ENCODE data around the gene CALHM2.

The CALHM2 gene

DNA sequence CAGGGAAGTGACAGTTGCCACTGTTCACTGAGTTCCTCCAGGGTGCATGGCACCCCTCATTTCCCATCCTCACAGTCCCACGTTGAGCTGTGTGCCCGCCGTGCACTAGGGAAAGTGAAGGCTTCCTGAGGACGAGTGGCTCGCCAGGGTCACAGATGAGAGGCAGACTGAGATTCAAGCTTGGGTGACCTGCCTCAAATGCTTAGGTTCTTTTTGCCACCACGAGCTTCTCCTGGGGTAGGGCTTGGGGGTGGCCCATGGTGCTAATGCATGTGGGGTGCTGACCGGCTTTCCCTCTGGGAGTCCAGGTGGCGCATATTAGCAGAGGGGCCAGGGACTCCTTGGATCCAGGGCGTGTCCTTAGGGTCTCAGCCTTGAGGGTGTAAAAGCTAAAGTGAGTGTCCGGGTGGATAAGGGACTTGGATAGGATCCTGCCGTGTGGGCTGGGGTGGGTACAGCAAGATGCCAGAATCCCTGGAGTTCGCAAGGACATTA lies 1.9 kb downstream of the CALHM2 start:
- TF ChIP-seq, protein P1, sequence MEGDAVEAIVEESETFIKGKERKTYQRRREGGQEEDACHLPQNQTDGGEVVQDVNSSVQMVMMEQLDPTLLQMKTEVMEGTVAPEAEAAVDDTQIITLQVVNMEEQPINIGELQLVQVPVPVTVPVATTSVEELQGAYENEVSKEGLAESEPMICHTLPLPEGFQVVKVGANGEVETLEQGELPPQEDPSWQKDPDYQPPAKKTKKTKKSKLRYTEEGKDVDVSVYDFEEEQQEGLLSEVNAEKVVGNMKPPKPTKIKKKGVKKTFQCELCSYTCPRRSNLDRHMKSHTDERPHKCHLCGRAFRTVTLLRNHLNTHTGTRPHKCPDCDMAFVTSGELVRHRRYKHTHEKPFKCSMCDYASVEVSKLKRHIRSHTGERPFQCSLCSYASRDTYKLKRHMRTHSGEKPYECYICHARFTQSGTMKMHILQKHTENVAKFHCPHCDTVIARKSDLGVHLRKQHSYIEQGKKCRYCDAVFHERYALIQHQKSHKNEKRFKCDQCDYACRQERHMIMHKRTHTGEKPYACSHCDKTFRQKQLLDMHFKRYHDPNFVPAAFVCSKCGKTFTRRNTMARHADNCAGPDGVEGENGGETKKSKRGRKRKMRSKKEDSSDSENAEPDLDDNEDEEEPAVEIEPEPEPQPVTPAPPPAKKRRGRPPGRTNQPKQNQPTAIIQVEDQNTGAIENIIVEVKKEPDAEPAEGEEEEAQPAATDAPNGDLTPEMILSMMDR (conservative IDR thresholded peaks at IDR 0.05; ENCODE audit: low read depth, low read length) = no peak
- H3K4me3 ChIP-seq (ENCODE audit: low read depth, low read length) = no peak overlapping the region
- DNase-seq (ENCODE audit: low read depth) = no peak

- TF ChIP-seq, protein P1 (conservative IDR thresholded peaks at IDR 0.05; ENCODE audit: low read depth, low read length) = no peak
- no peak overlapping the region for H3K4me3 ChIP-seq (ENCODE audit: low read depth, low read length)
Measured at GRCh38 chr10:103449208-103450144, 2.7 kb downstream of the CALHM2 start.

GRCh38 chr10:103448746-103449145 lies 3.4 kb downstream of the CALHM2 start:
- peak; percentile 81 for DNase-seq (ENCODE audit: low read depth)
- TF ChIP-seq, protein P1 (conservative IDR thresholded peaks at IDR 0.05; ENCODE audit: low read depth, low read length) = no peak
- H3K4me3 ChIP-seq (ENCODE audit: low read depth, low read length) = no peak overlapping the region

More at GRCh38 chr10:103449208-103450144, 2.7 kb downstream of the CALHM2 start:
- no peak for DNase-seq (ENCODE audit: low read depth)

- DNase-seq (ENCODE audit: low read depth) = no peak
- TF ChIP-seq, protein P1 (conservative IDR thresholded peaks at IDR 0.05; ENCODE audit: low read depth, low read length) = no peak
- H3K4me3 ChIP-seq (ENCODE audit: low read depth, low read length) = no peak overlapping the region
Measured at GRCh38 chr10:103447187-103447586, 5.0 kb downstream of the CALHM2 start.

- TF ChIP-seq, protein P1 (conservative IDR thresholded peaks at IDR 0.05; ENCODE audit: low read depth, low read length) = no peak
- DNase-seq (ENCODE audit: low read depth) = no peak
- no peak overlapping the region for H3K4me3 ChIP-seq (ENCODE audit: low read depth, low read length)
Measured at GRCh38 chr10:103445767-103446567, 6.2 kb downstream of the CALHM2 start.

GRCh38 chr10:103445366-103445765 lies 6.8 kb downstream of the CALHM2 start:
- TF ChIP-seq, protein P1 (conservative IDR thresholded peaks at IDR 0.05; ENCODE audit: low read depth, low read length) = no peak

More at GRCh38 chr10:103445366-103445765, 6.8 kb downstream of the CALHM2 start:
- DNase-seq (ENCODE audit: low read depth) = no peak
- no peak overlapping the region for H3K4me3 ChIP-seq (ENCODE audit: low read depth, low read length)
